GM12865 (cell line): ENCODE data around the gene CREB3L2.

Experiments used
- DNase-seq: peaks from one replicate; pipeline ENCODE4 v3.0.0; 2010; ENCODE audit warnings: low read depth
- H3K4me3 ChIP-seq: 2 replicates; pipeline ENCODE4 v1.5.1; 2011; ENCODE audit warnings: mild to moderate bottlenecking, low read depth, low read length, control low read depth
- CTCF ChIP-seq: IDR thresholded peaks from 2 replicates; pipeline ENCODE4 v1.5.1; 2011; ENCODE audit warnings: low read length, control low read depth, low read depth, inconsistent platforms; ENCODE audit not compliant: insufficient read depth; ENCODE audit errors: missing control alignments

The CREB3L2 gene

DNA sequence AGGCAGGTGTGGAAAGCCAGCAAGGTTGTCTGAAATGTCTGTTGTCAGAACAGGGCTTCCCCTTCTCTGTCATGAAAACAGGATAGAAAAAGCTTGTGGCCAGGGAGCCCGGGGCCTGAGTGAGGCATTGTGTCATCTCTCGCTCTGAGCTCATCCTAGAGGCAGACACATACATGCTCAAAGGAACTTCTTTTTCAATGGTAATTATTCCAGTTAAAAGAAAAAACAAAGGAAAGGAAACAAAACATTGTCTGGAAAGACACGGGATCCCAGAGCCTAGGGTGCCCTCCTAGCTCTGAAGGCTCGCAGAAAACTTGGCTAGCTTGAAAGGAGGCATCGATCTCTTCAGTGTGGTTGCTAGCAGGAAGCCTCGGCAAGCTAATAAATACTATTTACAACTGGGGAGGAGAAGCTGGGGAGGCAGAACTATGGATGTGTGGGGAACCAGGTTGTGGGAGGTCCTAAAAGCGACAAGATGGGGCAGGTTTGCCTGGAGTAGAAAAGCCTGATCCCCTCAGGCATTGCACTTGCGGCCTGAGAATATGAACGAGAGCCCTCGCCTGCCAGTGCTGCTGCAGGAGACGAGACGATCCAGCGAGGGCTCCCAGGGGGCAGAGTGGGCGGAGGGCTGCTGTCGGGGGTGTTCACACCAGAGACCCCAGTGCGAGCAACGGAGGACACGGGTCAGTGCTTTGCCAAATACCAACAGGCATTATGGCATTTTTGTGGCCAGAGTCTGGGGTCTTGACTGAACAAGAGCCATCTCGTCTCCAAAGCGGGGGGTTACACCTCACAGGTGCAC, 122.3 kb downstream of the CREB3L2 start:
- DNase-seq: peak; percentile 58
- TF ChIP-seq CTCF: no peak
- H3K4me3 ChIP-seq: no peak overlapping the region

DNA sequence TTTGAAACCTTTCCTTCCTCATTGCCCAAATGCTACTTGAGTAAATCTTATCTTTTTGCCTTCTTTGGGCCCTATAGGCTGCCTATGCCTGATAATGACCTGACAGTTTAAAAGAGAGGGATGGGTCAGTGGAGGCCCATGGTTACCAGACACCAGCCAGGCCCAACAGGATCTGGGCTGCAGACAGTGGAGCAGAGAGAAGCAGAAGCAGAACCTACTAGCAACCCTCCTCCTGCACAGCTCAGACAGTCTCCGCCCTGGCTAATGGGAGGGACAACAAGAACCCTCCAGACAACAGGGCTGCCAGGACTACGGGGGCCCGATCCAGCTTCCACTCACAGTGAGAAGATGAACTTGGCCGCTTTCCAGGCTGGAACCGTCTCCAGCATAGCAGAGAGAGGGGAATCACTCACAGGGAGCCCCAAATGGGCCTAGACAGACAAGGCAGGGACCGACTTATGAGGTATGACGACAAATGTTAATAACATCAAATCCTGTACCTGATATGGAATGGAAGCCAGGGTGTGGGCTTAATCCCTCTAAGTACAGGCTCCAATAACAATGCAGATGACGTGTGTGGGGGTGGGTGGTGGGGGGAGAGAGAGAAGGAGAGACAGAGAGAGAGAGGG, 123.4 kb downstream of the CREB3L2 start:
- no peak for TF ChIP-seq CTCF
- no peak overlapping the region for H3K4me3 ChIP-seq
- no peak for DNase-seq

DNA sequence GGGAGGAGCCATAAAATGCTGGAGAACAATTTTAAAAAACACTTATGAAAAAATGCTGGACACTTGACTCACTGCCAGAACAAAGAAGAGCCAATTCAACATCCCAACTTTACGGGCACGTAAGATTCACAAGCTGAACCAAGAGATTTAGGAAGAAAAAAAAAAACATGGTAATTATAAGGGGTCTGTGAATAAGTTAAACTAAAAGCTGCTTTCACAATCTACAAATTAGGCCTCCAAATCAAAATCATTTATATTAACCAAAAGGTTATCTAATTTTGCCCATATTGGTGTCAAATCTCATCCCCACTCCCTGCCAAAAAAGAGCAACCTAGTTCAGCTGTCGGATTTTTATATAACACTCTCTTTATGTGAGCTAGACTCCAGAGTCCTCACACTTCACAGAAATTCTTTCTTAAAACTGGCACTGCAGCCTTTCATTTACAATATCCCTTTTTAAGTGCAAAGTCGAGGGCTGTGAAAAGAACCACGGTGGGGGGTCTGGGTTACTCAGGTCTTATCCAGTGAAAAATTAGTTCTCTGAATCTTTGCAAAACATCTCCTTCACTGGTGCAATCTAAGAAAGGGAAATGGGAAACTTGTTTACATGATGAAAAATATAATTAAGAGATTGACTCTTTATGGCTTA, 124.7 kb downstream of the CREB3L2 start:
- no peak for TF ChIP-seq CTCF
- no peak overlapping the region for H3K4me3 ChIP-seq
- no peak for DNase-seq

DNA sequence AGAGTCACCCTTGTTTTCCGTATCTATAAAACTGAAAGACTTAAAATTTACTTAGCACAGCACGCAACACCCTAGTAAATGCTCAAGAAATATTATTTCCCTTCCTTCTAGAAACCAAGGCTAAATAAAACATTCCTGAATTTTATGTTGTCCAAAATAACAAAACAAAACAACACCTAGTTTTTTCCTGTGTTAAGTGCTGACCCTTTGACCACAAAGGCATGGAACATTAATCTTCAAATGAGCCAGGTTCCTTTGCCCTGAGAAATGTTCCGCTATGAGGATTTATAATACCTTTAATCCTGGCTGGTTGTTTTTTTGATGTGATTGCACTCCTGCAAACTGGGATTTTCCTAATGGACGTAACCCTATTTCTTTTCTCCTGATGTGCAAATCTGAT, 126.1 kb downstream of the CREB3L2 start:
- no peak for TF ChIP-seq CTCF
- DNase-seq: no peak
- H3K4me3 ChIP-seq: no peak overlapping the region

GRCh38 chr7:137873979-137874777, 127.7 kb downstream of the CREB3L2 start:
- no peak for TF ChIP-seq CTCF
- no peak overlapping the region for H3K4me3 ChIP-seq
- DNase-seq: no peak

DNA sequence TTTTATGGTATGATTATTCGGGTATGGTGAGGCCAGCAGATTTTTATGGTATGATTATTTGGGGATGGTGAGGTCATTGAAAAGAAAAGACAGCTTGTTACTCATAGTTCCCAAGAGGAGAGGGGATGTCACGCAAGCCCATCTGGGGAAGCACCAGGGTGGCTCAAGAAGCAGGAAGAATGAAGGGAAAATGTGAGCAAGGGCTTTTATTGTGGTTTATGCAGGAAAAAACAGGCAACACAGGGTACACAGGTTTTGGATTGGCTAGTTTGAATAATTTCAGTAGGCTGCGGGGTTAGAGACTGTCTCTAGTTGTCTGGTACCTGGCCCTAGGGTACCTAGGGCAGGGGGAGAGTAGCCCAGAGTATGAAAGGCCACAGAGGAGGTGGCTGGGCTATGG, 128.4 kb downstream of the CREB3L2 start:
- TF ChIP-seq CTCF: no peak

More for the DNA sequence above, 128.4 kb downstream of the CREB3L2 start:
- H3K4me3 ChIP-seq: no peak overlapping the region
- DNase-seq: peak; percentile 45
